ENCODE results near the gene AGPS.

DNA sequence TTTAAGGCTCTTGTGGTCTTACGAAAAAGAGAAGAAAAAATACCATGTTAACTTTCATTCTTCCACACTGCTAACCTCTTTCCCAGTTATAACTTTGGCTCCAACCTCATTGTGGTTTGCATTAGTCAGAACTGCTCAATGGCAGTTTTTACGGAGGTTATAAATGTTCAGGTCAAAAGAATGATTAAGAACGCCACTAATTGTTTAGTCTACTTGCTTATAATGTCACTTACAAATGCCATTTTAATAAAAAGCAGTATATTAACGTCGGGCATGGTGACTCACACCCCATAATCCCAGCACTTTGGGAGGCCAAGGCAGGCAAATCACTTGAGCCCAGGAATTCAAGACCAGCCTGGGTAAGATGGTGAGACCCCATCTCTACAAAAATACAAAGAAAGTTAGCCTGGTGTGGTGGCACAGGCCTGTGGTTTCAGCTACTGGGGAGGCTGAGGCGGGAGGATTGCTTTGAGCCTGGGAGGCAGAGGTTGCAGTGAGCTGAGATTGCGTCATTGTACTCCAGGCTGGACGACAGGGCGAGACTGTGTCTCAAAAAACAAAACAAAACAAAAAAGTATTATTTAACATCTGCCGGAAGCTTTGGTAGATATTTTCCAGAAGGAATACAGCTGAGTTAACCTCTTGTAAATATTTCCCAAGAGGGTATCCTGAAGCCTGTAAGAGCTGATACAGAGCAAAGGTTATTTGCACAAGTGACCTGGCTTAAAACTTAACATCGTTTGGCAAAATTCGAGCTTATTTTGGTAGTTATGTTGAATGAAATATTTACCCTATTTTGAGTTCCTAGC, 5.1 kb downstream of the AGPS start:
- TF ChIP-seq EZH2 (IDR thresholded peaks at IDR 0.05) (no peak), POLR2AphosphoS5 (IDR thresholded peaks at IDR 0.05; ENCODE audit: borderline replicate concordance, low read depth, low read length) (no peak), FOXP2 (optimal IDR thresholded peaks at IDR 0.05; ENCODE audit: control extremely low read depth, extremely low read length, insufficient read depth) (no peak)
